SK-N-SH (cell line): ENCODE results near the gene GPR146.

Source experiments
- EP300 ChIP-seq, 2 experiments: IDR thresholded peaks; 2 replicates each; pipeline versions ENCODE4 v1.4.0 to v1.6.1; 2012; ENCODE audit warnings: borderline replicate concordance in 1 of 2, low read depth in 1 of 2, low read length in 1 of 2
- IRF3 ChIP-seq: fragments of 150-350 bp; IDR thresholded peaks from 2 replicates; pipeline ENCODE4 v1.6.1; 2016; ENCODE audit warnings: mild to moderate bottlenecking, low read depth, low read length
- USF2 ChIP-seq: fragments of 150-350 bp; IDR thresholded peaks from 2 replicates; pipeline ENCODE4 v1.6.1; 2017; ENCODE audit warnings: antibody characterized with exemption, low read length, low read depth, borderline replicate concordance
- TF ChIP-seq, protein P1 (sequence below): fragments of 200-600 bp; sonication (generic); IDR thresholded peaks from 2 replicates; pipeline ENCODE4 v1.6.1; 2017; ENCODE audit warnings: antibody characterized with exemption, mild to moderate bottlenecking, moderate library complexity

GRCh38 chr7:1008733-1009363 lies 35.5 kb upstream of the GPR146 start:
- TF ChIP-seq, protein P1, sequence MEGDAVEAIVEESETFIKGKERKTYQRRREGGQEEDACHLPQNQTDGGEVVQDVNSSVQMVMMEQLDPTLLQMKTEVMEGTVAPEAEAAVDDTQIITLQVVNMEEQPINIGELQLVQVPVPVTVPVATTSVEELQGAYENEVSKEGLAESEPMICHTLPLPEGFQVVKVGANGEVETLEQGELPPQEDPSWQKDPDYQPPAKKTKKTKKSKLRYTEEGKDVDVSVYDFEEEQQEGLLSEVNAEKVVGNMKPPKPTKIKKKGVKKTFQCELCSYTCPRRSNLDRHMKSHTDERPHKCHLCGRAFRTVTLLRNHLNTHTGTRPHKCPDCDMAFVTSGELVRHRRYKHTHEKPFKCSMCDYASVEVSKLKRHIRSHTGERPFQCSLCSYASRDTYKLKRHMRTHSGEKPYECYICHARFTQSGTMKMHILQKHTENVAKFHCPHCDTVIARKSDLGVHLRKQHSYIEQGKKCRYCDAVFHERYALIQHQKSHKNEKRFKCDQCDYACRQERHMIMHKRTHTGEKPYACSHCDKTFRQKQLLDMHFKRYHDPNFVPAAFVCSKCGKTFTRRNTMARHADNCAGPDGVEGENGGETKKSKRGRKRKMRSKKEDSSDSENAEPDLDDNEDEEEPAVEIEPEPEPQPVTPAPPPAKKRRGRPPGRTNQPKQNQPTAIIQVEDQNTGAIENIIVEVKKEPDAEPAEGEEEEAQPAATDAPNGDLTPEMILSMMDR, result no peak
- no peak for TF ChIP-seq EP300 (IDR thresholded peaks at IDR 0.05; ENCODE audit: borderline replicate concordance in 1 of 2, low read depth in 1 of 2, low read length in 1 of 2)
- TF ChIP-seq IRF3, result no peak
- TF ChIP-seq USF2, result no peak
